ENCODE measurements around the gene ARSK. TPM values are rescaled to one million over a fixed set of nuclear protein-coding genes. Genes with fewer than 3 reads are reported as not detected.

The ARSK gene
- total RNA-seq, 1 donor from 2014 or later: 10.7 TPM

- no peaks in the 10 kb centered on the region for H3K27me3 Mint-ChIP-seq (ENCODE audit: unreplicated experiment)
- no peak for TF ChIP-seq CTCF (IDR thresholded peaks at IDR 0.05)
- H3K4me3 Mint-ChIP-seq (ENCODE audit: unreplicated experiment): no peak overlapping the region
- no peak overlapping the region for H3K27ac Mint-ChIP-seq (ENCODE audit: unreplicated experiment)
- H3K9me3 Mint-ChIP-seq (ENCODE audit: unreplicated experiment): peaks cover 15% of the 10 kb centered on the region
- no peaks in the 10 kb centered on the region for H3K4me1 Mint-ChIP-seq (ENCODE audit: unreplicated experiment)
- H3K36me3 Mint-ChIP-seq (ENCODE audit: unreplicated experiment): peaks cover 34% of the 10 kb centered on the region
- no peak for DNase-seq (ENCODE audit: extremely low spot score, unreplicated experiment)
Measured at GRCh38 chr5:95572016-95572415, 17.1 kb downstream of the ARSK start.

GRCh38 chr5:95581576-95581975 lies 26.7 kb downstream of the ARSK start:
- Mint-ChIP-seq H3K27ac (ENCODE audit: unreplicated experiment) (no peak overlapping the region), H3K36me3 (ENCODE audit: unreplicated experiment) (peaks cover 10% of the 10 kb centered on the region), H3K27me3 (ENCODE audit: unreplicated experiment) (no peaks in the 10 kb centered on the region), H3K4me1 (ENCODE audit: unreplicated experiment) (no peaks in the 10 kb centered on the region), H3K4me3 (ENCODE audit: unreplicated experiment) (no peak overlapping the region), H3K9me3 (ENCODE audit: unreplicated experiment) (no peaks in the 10 kb centered on the region)
- DNase-seq (ENCODE audit: extremely low spot score, unreplicated experiment): no peak
- TF ChIP-seq CTCF (IDR thresholded peaks at IDR 0.05): no peak

- no peaks in the 10 kb centered on the region for H3K4me1 Mint-ChIP-seq (ENCODE audit: unreplicated experiment)
Measured at GRCh38 chr5:95583992-95584391, 29.1 kb downstream of the ARSK start.

GRCh38 chr5:95590880-95591279 lies 36.0 kb downstream of the ARSK start:
- no peak for TF ChIP-seq CTCF (IDR thresholded peaks at IDR 0.05)
- DNase-seq (ENCODE audit: extremely low spot score, unreplicated experiment): no peak
- Mint-ChIP-seq H3K9me3 (ENCODE audit: unreplicated experiment) (no peaks in the 10 kb centered on the region), H3K4me3 (ENCODE audit: unreplicated experiment) (no peak overlapping the region), H3K27me3 (ENCODE audit: unreplicated experiment) (no peaks in the 10 kb centered on the region), H3K27ac (ENCODE audit: unreplicated experiment) (no peak overlapping the region), H3K36me3 (ENCODE audit: unreplicated experiment) (peaks cover 8% of the 10 kb centered on the region), H3K4me1 (ENCODE audit: unreplicated experiment) (peaks cover 10% of the 10 kb centered on the region)

More at GRCh38 chr5:95583992-95584391, 29.1 kb downstream of the ARSK start:
- Mint-ChIP-seq H3K9me3 (ENCODE audit: unreplicated experiment) (no peaks in the 10 kb centered on the region), H3K27me3 (ENCODE audit: unreplicated experiment) (no peaks in the 10 kb centered on the region), H3K27ac (ENCODE audit: unreplicated experiment) (no peak overlapping the region), H3K36me3 (ENCODE audit: unreplicated experiment) (peaks cover 12% of the 10 kb centered on the region), H3K4me3 (ENCODE audit: unreplicated experiment) (no peak overlapping the region)
- DNase-seq (ENCODE audit: extremely low spot score, unreplicated experiment): no peak
- TF ChIP-seq CTCF (IDR thresholded peaks at IDR 0.05): no peak

- no peak for TF ChIP-seq CTCF (IDR thresholded peaks at IDR 0.05)
- Mint-ChIP-seq H3K4me1 (ENCODE audit: unreplicated experiment) (peaks cover 10% of the 10 kb centered on the region), H3K36me3 (ENCODE audit: unreplicated experiment) (peaks cover 8% of the 10 kb centered on the region)
Measured at GRCh38 chr5:95591490-95591901, 36.6 kb downstream of the ARSK start.

More at GRCh38 chr5:95591490-95591901, 36.6 kb downstream of the ARSK start:
- Mint-ChIP-seq H3K4me3 (ENCODE audit: unreplicated experiment) (no peak overlapping the region), H3K27ac (ENCODE audit: unreplicated experiment) (no peak overlapping the region), H3K9me3 (ENCODE audit: unreplicated experiment) (no peaks in the 10 kb centered on the region), H3K27me3 (ENCODE audit: unreplicated experiment) (no peaks in the 10 kb centered on the region)
- DNase-seq (ENCODE audit: extremely low spot score, unreplicated experiment): no peak

All from osteocyte (in vitro differentiated cells).